Activated CD4-positive, CD25-positive, alpha-beta regulatory T cell treated with anti-CD3 and anti-CD28 coated beads, Interleukin-2, amount 50 U/mL, for 72 hours (primary cell): ENCODE results near the gene NOTCH4.
"Not testable (repeated sequence)": the region's sequence is repeated elsewhere in the genome, so short reads cannot be mapped to it uniquely, and the experiment has no call there.

Source experiments
- DNase-seq: peaks from one replicate; pipeline ENCODE4 v3.0.0; 2021

NOTCH4 gene

DNA sequence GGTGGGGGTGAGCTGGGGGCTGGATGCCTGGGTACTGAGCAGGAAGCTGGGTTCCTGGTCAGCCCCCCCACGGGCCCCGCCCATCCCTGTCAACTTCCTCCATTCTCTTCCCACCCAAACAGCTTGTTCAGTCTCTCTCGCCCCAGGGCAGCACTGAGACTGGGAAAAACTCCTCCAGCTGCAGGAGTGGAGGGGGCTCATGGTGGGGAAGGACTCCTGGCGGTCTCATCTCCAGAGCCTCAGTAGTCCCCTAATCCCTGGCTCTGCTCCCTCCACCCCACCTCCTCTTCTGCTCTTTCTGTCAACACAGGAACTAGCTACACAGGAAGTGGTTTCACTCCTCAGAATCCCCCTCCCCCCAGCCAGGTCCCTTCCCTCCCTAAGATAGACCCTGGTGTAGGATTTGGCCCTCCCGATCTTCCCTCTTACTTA lies 31.2 kb downstream of the NOTCH4 start, which contains the start of gene GPSM3:
Gene GPSM3 (minus strand): TSS at position 36 of the 432 bp plus-strand sequence. CDS start 130 bp downstream, outside the sequence.
- peak; percentile 52 for DNase-seq

DNA sequence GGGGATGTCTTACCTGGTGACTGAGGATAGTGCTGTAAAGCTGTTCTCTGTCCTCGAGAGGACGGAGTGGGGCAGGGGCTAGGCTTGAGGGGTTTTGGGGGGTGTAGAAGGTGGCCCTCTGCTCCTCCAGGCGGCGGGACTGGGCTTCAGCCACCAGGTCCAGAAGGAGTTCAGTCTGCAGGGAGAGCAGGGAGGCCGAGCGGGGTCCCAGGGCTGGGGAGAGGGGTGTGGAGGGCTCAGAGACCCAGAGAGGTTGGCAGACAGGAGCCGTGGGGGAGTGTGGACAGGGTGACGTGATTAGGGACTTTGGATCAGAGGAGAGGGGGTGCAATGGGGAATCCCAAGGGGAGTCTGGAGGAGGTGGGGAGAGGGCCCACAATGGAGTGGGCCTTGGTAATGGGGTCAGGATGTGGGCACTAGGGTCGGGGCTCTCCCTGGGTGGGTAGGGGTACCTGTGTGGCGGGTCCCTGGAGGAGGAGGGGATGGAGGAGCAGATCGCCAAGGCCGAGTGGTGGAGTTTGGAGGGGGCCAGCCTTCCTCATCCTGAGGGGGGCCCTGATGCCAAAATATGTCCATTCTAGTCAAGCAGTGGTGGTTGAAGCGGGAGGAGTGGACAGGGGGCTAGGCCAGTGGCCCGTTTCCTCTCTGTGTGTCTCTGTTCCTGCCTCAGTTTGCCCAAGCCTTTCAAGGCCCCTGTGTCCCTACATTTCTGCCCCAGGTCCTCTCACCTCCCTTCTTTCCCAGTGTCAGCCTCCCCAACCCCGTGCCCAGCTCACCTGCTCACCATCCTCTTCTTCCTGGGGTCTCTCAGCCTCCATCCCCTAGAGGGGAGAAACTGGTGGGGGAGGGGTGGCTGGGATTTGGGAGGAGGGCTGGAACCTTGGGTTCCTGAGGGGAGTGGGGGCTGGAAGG lies 31.9 kb downstream of the NOTCH4 start:
- no peak for DNase-seq

DNA sequence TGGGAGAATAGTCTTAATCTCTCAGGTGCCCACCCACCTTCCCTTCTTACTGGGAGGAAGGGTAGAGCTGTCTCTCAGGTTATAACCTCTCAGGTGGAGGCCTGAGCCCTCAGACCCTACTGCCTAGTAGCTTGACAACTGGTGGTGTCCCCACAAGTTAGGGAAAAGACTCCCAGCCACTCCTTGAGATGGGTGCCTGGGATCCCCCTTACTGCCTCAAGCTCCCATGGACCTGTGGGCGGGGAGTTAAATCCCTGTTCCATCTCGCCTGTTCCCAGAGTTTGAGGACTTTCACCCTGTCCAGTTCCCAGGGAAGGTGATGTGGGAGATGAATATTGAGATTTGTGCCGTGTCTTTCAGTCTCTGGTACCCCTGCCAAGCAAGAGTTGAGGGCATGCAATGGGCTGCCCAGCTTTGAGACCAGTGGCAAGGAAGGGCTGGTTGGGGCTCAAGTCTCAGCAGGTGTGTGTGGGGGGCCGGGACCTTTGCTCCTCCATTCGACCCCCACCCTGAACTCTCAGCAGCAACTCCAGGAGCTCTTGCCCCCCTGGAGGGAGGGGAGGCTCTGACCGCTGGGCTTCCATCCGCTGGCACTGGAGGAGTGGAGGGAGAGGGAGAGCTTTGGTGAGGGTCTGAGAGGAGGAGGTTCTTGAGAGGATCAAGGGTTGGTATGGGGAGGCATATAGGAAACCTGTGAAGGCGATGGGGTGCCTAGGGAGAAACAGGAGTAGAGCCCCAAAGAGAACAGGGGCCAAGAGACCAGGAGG lies 32.8 kb downstream of the NOTCH4 start:
- DNase-seq: no peak

DNA sequence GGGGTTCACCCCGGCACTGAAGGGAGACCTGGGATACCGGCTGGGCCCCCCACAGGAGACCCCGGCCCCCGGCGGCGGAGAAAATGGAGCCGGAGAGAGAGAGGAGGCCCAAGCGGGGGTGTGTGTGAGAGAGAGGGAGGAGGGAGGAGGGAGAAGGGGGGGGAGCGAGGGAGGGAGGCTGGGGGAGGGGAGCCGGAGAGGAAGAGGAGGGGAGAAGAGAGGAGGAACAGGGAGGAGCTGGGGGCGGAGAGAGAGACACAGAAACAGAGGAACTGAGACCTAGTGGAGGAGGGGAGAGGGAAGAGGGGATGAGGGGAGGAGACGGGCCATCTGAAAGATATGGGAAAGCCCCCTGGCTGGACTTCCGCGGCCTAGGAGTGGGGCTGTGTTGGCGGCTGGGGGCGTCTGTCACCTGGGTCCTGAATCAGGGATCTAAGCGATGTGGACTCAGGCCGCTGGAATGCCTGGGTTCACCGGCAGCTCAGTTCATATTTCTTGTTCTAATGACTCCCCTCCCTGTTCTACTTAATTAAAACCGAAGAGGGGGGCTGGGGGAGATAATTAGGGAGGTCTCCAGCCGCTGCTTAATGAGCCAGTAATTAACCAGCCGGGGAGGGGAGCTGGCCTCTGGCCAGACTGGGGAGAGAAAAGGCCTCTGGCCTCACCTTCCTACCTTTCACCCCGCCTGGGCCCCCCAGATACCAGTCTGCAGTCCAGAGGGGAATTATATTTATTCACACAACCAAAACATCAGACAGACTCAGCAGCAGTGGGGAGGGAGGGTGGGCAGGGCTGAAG lies 33.6 kb downstream of the NOTCH4 start, which contains the start of gene PBX2:
Gene PBX2 (minus strand): TSS at position 149 of the 798 bp plus-strand sequence. CDS start 287 bp downstream, outside the sequence.
- peak; percentile 74 for DNase-seq

DNA sequence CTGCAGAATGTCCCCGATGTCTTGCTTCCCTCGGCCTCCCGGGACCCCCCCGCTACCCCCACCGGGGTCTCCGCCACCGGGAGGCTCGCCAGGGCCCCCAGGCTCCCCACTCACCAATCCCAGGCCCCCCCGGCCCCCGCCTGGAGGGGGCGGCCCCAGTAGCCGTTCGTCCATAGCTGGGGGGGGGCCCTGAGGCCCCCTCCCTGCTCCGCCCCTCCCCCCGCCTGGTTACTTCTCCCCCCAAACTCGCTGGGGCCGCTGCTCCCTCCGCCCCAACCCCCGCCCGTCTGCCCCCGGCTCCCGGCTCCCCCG lies 34.2 kb downstream of the NOTCH4 start:
- no peak for DNase-seq

DNA sequence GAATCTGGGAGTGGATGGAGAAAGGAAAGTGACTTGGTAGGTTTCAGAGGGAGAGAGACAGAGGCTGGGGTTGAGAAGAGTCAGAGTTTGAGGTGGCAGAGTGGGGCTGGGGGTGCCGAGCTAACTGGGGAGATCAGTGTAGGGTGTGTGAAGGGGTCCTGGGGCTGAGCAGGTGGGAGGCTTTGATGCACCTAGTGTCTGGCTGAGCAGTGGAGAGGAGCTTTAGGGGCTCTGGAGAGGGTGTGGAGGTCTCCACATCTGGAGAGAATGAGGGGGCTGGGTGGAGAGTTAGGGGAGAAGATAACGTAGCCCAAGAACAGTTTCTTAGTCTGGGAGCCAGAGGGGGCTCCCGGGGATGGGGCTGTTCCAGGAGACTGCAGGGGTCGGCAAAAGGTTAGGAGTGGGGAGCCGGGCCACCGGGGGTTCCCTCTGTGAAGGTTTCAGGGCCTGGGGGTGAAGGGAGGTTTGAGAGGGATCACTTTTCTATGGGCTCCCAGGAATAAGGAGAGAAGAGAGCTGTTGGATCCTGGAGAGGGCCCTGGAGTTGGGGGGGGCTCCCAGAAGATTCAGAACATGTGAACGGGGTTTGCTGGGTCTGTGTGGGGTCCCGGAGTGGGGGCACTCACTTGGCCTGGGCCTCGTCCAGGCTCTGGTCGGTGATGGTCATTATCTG lies 34.7 kb downstream of the NOTCH4 start:
- no peak for DNase-seq

DNA sequence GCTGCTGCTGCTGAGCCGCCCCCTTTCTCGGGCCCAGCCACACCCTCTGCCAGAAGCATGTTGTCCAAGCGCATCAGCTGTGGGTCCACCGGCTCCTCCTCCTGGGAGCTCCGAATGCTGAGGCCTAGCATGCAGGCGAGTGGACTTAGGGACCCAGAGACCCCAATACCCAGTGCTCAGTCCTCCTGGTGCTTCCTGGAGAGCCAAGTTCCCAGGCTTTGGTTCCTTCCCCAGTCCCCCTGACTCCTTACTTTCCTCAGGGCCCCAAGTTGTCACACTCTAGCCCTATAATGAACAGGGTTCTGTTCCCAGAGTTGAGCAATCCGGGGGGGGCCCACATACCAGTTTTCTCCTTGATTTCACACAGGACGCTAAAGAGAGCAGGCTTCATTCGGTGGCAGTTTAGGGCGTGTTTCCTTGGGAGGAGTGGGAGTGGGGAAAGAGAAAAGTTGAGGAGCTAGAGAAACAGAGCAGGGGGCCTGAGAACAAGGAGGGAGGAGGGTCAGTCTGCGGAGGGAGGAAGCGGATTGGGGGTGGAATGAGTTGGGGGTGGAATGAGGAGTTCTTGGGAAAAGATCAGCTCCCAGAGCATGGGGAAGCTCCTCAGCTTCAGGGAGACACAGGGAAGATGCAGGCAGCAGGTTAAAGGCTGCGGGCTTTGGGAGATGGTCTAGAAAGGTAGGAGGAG lies 35.3 kb downstream of the NOTCH4 start:
- no peak for DNase-seq

DNA sequence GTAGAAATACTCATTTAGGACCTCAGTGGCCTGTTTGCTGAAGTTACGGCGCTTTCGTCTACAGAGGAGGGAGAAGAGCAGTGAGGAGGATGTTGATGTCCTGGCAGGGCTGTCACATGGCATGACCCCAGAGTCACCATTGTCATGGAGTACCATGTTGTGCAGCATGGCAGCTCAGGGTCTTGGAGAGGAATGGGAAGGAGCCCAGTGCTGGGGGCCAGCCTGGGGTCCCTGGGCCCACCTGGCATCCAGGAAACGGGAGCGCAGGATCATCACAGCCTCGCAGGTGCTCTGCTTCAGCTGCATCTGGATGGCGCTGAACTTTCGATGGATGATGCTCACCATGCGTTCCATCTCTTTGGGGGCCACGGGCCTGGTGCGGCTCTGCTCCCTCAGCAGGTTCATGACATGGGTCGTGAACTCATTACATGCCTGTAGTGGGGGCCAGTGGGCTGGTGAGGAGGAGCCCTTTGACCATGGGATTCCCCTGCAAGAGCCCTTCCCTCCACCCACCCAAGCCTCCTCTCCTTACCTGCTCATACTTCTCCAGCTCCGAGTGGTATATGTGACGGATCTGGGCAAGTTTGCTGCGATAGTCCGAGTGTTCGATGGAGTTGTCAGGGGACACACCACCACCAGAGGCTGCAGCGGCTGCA lies 36.0 kb downstream of the NOTCH4 start:
- DNase-seq: not testable (repeated sequence)

DNA sequence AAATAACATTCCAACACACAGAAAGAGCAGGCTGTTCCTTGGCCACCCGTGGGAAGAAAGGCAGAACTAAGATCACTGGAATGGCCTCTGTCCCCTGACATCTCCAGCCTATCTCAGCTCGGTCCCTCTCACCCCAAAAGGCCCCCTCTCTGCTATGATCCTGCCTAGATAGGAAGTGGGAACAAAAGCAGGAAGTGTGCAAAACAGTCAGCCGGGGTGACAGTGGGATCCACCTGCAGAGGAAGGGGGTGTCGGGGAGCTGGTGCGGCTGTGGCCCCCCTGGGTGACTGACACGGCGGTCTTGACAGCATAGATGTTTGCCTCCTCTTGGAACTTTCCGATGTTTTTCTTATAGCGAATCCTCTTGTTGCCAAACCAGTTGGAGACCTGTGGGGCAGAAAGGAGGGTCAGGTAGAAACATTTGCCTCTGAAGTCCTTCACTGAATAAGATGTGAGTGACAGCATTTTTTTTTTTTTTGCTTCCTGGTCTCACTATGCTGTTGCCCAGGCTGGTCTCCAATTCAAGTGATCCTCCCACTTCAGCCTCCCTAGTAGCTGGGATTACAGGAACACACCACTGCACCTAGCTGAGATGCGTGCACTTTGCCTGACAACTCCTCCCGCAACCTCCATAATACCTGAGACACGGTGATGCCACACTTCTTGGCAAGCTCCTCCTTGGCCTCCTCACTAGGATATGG lies 36.7 kb downstream of the NOTCH4 start:
- no peak for DNase-seq

DNA sequence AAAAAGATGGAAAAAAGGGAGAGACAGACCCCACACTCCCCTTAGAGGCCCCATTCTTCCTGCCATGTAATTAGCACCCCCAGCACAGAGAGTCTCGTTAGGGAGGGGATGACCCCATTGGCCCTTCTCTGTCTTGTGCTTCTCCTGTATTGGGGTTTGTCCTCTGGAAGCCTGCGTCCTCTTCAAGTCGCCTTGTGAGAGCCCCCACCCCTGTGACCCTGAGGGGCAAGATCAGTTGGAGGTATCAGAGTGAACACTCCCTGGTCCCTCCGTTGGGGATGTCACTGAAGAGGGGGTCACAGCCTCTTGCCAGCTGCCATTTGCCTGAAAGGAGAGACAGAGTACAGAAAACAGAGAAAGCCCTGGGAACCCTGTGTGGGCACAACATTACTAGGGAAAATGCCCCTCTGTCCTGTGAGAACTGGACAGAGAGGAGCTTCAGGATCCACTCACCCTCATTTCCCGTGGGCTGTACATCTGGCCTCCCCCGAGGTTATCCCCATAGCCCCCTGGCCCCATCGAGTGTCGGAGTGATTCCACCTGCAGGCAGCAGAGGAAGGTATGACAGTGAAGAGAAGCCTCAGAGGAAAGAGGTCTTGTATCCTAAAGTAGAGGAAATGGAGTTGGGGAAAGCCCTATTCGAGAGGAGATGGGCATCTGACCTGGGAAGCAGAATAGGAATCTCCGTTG lies 37.6 kb downstream of the NOTCH4 start:
- not testable (repeated sequence) for DNase-seq

DNA sequence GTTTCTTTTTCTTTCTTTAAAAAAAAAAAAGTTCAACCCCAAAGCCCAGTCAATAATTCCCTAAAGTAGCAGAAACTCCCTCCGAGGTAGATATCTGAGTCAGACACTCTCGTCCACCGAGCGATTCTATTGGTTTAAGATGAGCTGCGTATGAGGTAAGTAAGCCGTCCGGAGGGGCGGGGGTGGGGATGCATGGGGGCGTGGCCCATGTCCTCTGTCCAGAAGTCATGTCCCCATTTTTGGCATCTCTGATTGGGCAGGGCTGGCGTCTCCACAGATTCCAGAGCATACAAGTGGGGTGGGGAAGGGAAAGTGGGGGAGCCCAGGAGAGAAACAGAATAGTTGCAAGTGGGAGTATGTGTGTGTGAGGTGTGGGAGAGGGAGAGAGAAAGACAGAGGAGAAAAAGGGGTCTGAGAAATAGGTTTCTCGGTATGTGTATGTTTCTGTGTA lies 38.2 kb downstream of the NOTCH4 start:
- DNase-seq: not testable (repeated sequence)

DNA sequence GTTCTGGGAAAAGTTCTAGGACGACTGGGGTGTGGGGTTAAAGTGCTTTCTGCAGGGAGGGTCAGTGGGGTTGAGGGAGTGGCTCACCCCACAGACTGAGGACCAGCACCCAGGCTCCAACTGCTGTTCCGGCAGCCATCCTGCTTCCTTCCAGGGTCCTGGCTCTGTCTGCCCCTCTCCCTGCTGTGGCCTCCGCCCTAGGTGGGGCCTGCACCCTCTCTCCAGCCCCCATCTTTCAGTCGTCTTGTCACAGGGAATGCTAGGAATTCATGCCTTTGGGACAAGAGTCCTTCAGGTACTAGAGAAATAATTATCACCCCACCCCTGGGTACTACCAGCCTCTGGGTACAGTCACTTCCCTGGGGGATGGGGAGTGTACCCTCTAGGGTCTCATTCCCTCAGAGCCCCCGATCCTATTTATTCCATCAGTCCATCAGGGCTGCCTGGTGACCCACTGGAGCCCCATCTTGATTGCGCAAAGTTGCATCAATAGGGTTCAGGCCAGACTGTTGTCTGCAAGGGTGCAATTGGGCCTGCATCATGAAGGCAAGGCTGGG lies 39.7 kb downstream of the NOTCH4 start, which contains the start of gene AGER:
Gene AGER (minus strand): TSS at position 170 of the 557 bp plus-strand sequence. CDS start 31 bp downstream, at position 139.
- DNase-seq: no peak

DNA sequence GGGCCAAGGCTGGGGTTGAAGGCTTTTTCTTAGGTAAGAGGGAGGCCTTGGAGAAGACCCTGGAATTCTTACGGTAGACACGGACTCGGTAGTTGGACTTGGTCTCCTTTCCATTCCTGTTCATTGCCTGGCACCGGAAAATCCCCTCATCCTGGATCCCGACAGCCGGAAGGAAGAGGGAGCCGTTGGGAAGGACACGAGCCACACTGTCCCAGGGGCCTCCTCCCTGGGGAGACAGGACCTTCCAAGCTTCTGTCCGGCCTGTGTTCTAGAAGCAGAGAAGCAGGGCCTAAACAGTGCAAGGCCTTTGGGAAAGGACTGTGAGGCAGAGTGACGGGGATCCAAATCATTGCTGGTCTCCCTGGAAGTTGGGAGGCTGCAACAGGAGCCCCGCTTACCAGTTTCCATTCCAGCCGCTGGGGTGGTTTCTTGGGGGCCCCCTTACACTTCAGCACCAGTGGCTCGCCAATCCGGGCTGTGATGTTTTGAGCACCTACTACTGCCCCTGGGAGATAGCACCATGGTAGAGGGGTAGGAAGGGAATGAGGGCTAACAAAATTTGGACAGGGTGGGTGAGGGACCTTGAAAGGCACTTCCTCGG lies 40.3 kb downstream of the NOTCH4 start:
- DNase-seq: no peak

DNA sequence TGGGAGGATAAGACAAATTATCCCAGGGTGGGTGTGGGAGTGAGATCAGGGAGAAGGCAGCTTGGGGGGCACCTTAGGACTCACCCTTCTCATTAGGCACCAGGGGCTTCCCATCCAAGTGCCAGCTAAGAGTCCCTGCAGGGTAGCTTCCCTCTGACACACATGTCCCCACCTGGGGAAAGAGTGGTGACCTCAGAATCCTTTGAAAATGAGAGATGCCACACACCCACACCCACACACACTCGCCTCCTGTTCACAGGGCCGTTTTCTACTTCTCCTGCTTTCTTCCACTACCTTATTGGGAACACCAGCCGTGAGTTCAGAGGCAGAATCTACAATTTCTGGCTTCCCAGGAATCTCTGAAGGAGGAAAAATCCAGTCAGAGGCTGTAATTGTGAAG lies 40.8 kb downstream of the NOTCH4 start:
- no peak for DNase-seq

DNA sequence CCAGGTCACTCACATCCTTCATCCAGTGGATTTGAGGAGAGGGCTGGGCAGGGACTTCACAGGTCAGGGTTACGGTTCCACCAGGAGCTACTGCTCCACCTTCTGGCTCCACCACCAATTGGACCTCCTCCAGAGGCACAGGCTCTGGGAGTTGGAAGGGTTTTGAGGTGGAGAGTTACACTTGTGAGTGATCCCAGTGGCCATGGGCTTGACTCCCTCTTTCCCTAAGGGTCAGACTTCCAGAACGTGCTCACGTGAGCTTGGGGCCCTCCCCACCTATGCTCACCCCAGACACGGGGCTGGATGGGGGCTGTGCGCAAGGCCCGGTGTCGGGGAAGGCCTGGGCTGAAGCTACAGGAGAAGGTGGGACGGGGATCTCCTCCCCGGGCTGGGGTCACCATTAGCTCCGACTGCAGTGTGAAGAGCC lies 41.3 kb downstream of the NOTCH4 start:
- no peak for DNase-seq

DNA sequence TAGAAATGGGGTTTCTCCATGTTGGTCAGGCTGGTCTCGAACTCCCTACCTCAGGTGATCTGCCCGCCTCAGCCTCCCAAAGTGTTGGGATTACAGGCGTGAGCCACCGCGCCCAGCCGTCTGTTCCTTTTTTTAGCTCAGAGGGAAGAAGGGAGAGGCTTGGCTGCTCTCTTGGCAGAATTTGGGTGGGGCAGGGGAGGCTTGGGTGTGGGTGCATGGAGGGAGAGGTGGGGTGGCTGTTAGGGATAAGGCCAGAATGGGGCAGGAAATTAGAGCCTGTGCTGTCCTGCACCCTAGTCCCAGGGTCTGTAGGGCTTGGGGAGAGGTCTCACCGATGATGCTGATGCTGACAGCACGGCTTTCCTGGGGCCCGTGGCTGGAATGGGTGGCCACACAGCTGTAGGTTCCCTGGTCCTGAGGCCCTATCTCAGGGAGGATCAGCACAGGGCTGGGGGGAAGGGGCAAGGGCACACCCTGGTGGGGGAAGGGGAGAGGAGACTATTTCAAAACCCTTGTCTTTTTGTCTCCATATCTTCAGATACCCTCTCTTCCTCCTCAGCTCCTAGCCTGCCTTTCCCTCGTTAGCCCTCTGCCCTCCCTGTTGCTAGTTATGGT lies 41.8 kb downstream of the NOTCH4 start:
- no peak for DNase-seq

DNA sequence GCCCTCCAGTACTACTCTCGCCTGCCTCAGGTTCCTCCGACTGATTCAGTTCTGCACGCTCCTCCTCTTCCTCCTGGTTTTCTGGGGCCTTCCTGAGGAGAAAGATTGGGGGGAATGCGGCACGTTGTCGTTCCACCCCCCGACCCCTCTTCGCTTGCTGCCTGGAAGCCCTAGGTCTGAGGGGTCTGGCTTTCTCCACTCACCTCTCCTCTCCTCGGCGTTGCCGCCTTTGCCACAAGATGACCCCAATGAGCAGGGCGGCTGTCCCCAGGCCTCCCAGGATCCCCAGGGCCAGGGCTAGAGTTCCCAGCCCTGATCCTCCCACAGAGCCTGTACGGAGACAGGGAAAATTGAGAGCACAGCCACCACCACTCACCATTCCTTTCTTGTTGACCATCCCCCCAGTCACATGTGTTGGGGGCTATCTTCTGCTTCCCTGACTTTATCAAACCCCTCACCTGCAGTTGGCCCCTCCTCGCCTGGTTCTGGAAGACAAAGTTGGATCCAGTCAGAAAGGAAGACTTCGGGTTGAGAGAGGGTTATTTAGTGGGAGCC lies 42.6 kb downstream of the NOTCH4 start:
- DNase-seq: no peak
